ENCODE results near the gene PDE4D.
A peak's percentile ranks its signal among the peaks of the same experiment; 100 is the strongest.

PDE4D gene

DNA sequence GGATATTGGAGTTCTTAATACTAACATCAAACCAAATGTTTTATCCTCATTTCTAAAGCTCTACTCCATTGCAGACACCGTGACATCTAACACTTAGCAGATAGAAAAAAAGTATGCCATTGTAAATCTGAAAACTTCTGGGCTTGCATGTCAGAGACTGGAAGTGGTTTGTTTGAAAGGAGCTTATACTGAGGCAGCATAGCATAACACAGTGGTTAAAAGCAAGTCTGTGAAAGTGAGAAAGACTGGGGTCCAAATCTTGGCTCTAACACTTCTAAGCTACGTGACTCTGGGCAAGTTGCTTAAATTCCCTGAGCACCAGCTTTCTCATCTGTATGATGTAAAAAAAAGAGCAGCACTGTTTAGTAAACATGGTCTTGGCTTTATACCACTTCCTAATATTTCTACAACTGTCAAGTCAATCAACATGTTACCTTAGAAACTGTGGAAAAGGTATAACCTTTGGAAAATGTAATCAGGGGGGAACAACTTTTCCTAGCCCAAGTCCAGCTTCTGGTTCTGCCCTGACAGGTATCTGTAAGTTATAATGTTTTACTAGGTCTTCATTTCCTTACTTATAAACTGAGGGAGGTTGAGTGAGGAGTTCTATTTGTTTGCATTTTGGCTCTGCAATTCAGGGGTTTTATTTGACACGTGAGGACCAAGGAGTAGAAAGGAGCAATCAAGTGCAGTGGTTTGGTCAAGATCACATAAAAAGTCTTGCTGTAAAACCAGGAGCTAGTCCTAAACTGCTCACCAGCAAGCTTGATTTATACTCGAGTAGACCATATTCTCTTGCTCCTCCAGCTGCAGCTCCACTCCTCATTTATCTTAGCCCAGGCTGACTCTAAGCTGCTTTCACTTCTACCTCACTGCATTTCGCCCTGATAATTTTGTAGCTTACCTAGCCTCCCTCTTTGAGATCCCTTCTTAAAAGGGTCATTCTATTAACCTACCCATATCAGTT, 769.6 kb downstream of the PDE4D start:
- peak overlapping the region; percentile 54 for H3K4me2 ChIP-seq (ENCODE audit: low read depth, low read length)
- H3K9me3 ChIP-seq (replicated peaks; ENCODE audit: insufficient read depth, low read length): no peaks in the 10 kb centered on the region
- H2AFZ ChIP-seq (ENCODE audit: low read length): peak overlapping the region; percentile 47
- peak overlapping the region; percentile 18; the same call in 1 of the 2 replicates for H3K4me3 ChIP-seq (ENCODE audit: low read length)
- H3K4me1 ChIP-seq (ENCODE audit: low read length): peaks cover 41% of the 10 kb centered on the region
- H4K20me1 ChIP-seq (ENCODE audit: insufficient read depth, low read length): no peaks in the 10 kb centered on the region
- no peaks in the 10 kb centered on the region for H3K36me3 ChIP-seq (replicated peaks; ENCODE audit: insufficient read depth, low read length)
- no peaks in the 10 kb centered on the region for H3K79me2 ChIP-seq (ENCODE audit: low read length)
- H3K27me3 ChIP-seq (replicated peaks; ENCODE audit: insufficient read depth, low read length): no peaks in the 10 kb centered on the region
- peak overlapping the region; percentile 54 for H3K27ac ChIP-seq (ENCODE audit: low read length)
- peak overlapping the region; percentile 42; the same call in 1 of the 2 replicates for H3K9ac ChIP-seq (ENCODE audit: low read length)
- TF ChIP-seq EZH2 (optimal IDR thresholded peaks at IDR 0.05; ENCODE audit: low read depth, low read length) (no peak), EZH2phosphoT487 (IDR thresholded peaks at IDR 0.05; ENCODE audit: low read length) (no peak)
- peak; percentile 65 for DNase-seq
- peaks cover 8% of the 10 kb centered on the region; the same call in 1 of the 2 replicates for H3F3A ChIP-seq (ENCODE audit: insufficient read depth, low read length)
- no peaks in the 10 kb centered on the region for H3K9me2 ChIP-seq (replicated peaks; ENCODE audit: insufficient read depth, low read length)

DNA sequence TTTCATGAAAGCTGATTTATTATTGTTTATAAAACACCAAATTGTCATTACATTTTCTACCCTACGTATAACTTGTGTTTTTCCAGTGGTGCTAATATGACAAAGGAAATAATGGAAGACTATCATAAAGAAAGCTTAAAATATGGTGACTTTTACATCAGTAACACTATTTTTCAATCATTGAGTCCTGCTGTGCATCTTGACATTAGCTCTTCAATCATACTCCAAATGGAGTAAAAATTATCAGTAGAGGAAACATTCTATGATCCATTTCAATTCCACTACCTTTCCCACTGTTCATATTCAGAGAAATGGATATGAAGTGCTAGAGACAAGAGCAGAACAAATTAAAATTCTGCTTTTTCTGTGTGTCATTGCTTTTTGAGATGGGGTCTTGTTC, 774.0 kb downstream of the PDE4D start:
- no peaks in the 10 kb centered on the region for H3K79me2 ChIP-seq (ENCODE audit: low read length)
- peaks cover 11% of the 10 kb centered on the region for H3K4me1 ChIP-seq (ENCODE audit: low read length)
- H3K4me2 ChIP-seq (ENCODE audit: low read depth, low read length): no peak overlapping the region
- no peak overlapping the region for H3K27ac ChIP-seq (ENCODE audit: low read length)
- no peaks in the 10 kb centered on the region for H4K20me1 ChIP-seq (ENCODE audit: insufficient read depth, low read length)
- no peak overlapping the region for H3K4me3 ChIP-seq (ENCODE audit: low read length)
- DNase-seq: no peak
- TF ChIP-seq CTCF (IDR thresholded peaks at IDR 0.05; ENCODE audit: low read length) (no peak), EZH2phosphoT487 (IDR thresholded peaks at IDR 0.05; ENCODE audit: low read length) (no peak), EZH2 (optimal IDR thresholded peaks at IDR 0.05; ENCODE audit: low read depth, low read length) (no peak)
- no peaks in the 10 kb centered on the region for H3K9me2 ChIP-seq (replicated peaks; ENCODE audit: insufficient read depth, low read length)
- H3K9ac ChIP-seq (ENCODE audit: low read length): no peak overlapping the region
- H3F3A ChIP-seq (ENCODE audit: insufficient read depth, low read length): no peaks in the 10 kb centered on the region
- no peaks in the 10 kb centered on the region for H3K27me3 ChIP-seq (replicated peaks; ENCODE audit: insufficient read depth, low read length)
- no peak overlapping the region for H2AFZ ChIP-seq (ENCODE audit: low read length)
- no peaks in the 10 kb centered on the region for H3K36me3 ChIP-seq (replicated peaks; ENCODE audit: insufficient read depth, low read length)
- no peaks in the 10 kb centered on the region for H3K9me3 ChIP-seq (replicated peaks; ENCODE audit: insufficient read depth, low read length)

- Histone ChIP-seq H4K20me1 (ENCODE audit: insufficient read depth, low read length) (no peaks in the 10 kb centered on the region), H3K9me3 (replicated peaks; ENCODE audit: insufficient read depth, low read length) (no peaks in the 10 kb centered on the region), H3K79me2 (ENCODE audit: low read length) (no peaks in the 10 kb centered on the region), H3K9me2 (replicated peaks; ENCODE audit: insufficient read depth, low read length) (no peaks in the 10 kb centered on the region), H3K27ac (ENCODE audit: low read length) (no peak overlapping the region), H3K36me3 (replicated peaks; ENCODE audit: insufficient read depth, low read length) (no peaks in the 10 kb centered on the region), H3K9ac (ENCODE audit: low read length) (no peak overlapping the region), H3K4me1 (ENCODE audit: low read length) (no peaks in the 10 kb centered on the region), H3K4me2 (ENCODE audit: low read depth, low read length) (no peak overlapping the region), H3F3A (ENCODE audit: insufficient read depth, low read length) (no peaks in the 10 kb centered on the region), H3K27me3 (replicated peaks; ENCODE audit: insufficient read depth, low read length) (no peaks in the 10 kb centered on the region), H2AFZ (ENCODE audit: low read length) (no peak overlapping the region), H3K4me3 (ENCODE audit: low read length) (no peak overlapping the region)
- TF ChIP-seq EZH2 (optimal IDR thresholded peaks at IDR 0.05; ENCODE audit: low read depth, low read length) (no peak), CTCF (IDR thresholded peaks at IDR 0.05; ENCODE audit: low read length) (no peak), EZH2phosphoT487 (IDR thresholded peaks at IDR 0.05; ENCODE audit: low read length) (no peak)
- DNase-seq: no peak
Measured at GRCh38 chr5:59117320-59117719, 776.2 kb downstream of the PDE4D start.

All from MM.1S (cell line).